SU-DHL-6 (cell line): ENCODE data around the gene NUDT8.

Source experiments
- EZH2phosphoT487 ChIP-seq: fragments of 200-600 bp; sonication (generic), shearing (Covaris generic); conservative IDR thresholded peaks from 2 replicates; pipeline ENCODE4 v1.6.1; 2018; ENCODE audit warnings: mild to moderate bottlenecking, antibody characterized with exemption, low read length, moderate library complexity, mixed read lengths
- TF ChIP-seq, protein P1 (sequence below): fragments of 200-600 bp; sonication (generic); IDR thresholded peaks from one replicate; pipeline ENCODE4 v1.5.1; 2017; ENCODE audit warnings: antibody characterized with exemption, mild to moderate bottlenecking, low read length, moderate library complexity; ENCODE audit not compliant: insufficient read depth, poor library complexity, severe bottlenecking

DNA sequence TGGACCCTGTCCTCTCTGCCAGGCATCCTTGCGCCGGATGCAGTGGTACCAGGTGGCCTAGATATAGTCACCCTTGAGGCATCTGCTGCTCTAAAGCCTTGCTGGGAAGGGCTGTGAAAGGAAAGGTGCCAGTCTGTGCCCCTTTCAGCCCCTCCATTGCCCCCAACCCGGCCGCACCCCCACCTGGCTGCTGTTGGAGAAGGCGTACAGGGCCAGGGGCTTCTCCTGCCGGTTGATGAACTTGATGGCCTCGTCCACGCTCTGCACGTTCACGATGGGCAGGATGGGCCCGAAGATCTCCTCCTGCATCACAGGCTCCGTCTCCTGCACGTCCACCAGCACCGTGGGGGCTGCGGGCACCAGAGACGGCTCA is 34.5 kb upstream of the NUDT8 start:
- TF ChIP-seq, protein P1, sequence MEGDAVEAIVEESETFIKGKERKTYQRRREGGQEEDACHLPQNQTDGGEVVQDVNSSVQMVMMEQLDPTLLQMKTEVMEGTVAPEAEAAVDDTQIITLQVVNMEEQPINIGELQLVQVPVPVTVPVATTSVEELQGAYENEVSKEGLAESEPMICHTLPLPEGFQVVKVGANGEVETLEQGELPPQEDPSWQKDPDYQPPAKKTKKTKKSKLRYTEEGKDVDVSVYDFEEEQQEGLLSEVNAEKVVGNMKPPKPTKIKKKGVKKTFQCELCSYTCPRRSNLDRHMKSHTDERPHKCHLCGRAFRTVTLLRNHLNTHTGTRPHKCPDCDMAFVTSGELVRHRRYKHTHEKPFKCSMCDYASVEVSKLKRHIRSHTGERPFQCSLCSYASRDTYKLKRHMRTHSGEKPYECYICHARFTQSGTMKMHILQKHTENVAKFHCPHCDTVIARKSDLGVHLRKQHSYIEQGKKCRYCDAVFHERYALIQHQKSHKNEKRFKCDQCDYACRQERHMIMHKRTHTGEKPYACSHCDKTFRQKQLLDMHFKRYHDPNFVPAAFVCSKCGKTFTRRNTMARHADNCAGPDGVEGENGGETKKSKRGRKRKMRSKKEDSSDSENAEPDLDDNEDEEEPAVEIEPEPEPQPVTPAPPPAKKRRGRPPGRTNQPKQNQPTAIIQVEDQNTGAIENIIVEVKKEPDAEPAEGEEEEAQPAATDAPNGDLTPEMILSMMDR, result no peak
- TF ChIP-seq EZH2phosphoT487, result no peak
